ENCODE results near the gene KRTAP10-8. TPM values are rescaled to one million over a fixed set of nuclear protein-coding genes. Genes with fewer than 3 reads are reported as not detected.

The KRTAP10-8 gene, protein sequence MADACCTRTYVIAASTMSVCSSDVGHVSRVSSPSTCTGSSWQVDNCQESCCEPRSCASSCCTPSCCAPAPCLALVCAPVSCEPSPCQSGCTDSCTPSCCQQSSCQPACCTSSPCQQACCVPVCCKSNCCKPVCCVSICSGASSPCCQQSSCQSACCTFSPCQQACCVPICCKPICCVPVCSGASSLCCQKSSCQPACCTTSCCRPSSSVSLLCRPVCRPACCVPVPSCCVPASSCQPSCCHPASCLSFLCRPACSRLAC
- total RNA-seq, result not detected
- polyA plus RNA-seq, result not detected
- not detected for total RNA-seq

- H3K4me3 ChIP-seq (ENCODE audit: low read length), result no peak within 1 kb of the TSS
- peak within 1 kb of the TSS in 1 of 9 donors; percentile 47 for H3K27ac Mint-ChIP-seq
- intact Hi-C loops (cut with micrococcal nuclease), result no loop called here
- DNase-seq (no peak), ATAC-seq (no peak)
- no peaks in the 10 kb centered on the region for H3K36me3 ChIP-seq (ENCODE audit: control insufficient read depth in 2 of 3, insufficient read depth in 3 of 3, low read length in 3 of 3)
- CTCF ChIA-PET, result no interaction called here
- peaks cover 0 to 9% (median 0%) of the 10 kb centered on the region in 5 donors for H3K27me3 Mint-ChIP-seq
- peaks cover 8 to 14% (median 9%) of the 10 kb centered on the region in 5 donors for H3K36me3 Mint-ChIP-seq
- peak within 1 kb of the TSS in 1 of 10 donors; percentile 41 for H3K4me3 Mint-ChIP-seq
- H3K27me3 ChIP-seq (ENCODE audit: control insufficient read depth in 2 of 2, insufficient read depth in 2 of 2, low read length in 2 of 2), result no peaks in the 10 kb centered on the region
- peaks cover 0 to 19% (median 0%) of the 10 kb centered on the region in 3 experiments for H3K9me3 ChIP-seq (ENCODE audit: control insufficient read depth in 2 of 3, low read length in 3 of 3)
- peaks cover 8 to 34% (median 18%) of the 10 kb centered on the region in 11 donors for H3K9me3 Mint-ChIP-seq
- peaks cover 7 to 15% of the 10 kb centered on the region in 2 donors for H3K4me1 ChIP-seq (ENCODE audit: control insufficient read depth in 2 of 2, insufficient read depth in 2 of 2, low read length in 2 of 2)
- POLR2A ChIA-PET, result no interaction called here
- no peak within 1 kb of the TSS for H3K27ac ChIP-seq (ENCODE audit: low read depth, low read length)
- peaks cover 5 to 33% (median 23%) of the 10 kb centered on the region in 7 donors for H3K4me1 Mint-ChIP-seq
These were observed at the start of gene KRTAP10-8 for GRCh38 chr21:44612029-44612486. Gene KRTAP10-8 (plus strand): TSS chr21:44612079. CDS start chr21:44612101, 22 bp downstream.

DNA sequence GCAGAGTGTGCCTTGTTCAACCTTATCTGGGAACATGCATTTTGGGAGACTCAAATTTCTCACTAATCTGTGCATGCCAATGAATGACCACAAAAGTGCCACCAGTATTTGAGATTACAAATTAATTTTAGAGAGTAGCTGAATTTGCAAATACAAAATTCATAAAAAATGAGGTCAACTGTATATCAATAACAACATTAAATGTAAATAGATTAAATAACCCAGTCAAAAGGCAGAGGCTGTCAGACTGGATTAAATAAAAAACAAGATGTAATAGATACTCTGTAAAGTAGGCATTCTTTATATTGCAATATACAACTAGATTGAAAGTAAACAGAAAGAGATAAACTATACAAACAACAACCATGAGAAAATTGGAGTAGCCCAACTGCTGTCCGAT, 47.8 kb upstream of the KRTAP10-8 start:
- H3K27me3 ChIP-seq (ENCODE audit: control insufficient read depth in 2 of 2, insufficient read depth in 2 of 2, low read length in 2 of 2), result no peaks in the 10 kb centered on the region
- H3K4me3 ChIP-seq (ENCODE audit: low read length), result no peak overlapping the region
- POLR2A ChIA-PET, result no interaction called here
- H3K27ac ChIP-seq (ENCODE audit: low read depth, low read length), result no peak overlapping the region
- Mint-ChIP-seq H3K9me3 (peaks cover 7 to 49% (median 19%) of the 10 kb centered on the region in 11 donors), H3K4me3 (peak overlapping the region in 2 of 10 donors; percentile 30 to 60), H3K27ac (peak overlapping the region in 4 of 9 donors; percentile 56 to 81 (median 60)), H3K27me3 (peaks cover 0 to 29% (median 0%) of the 10 kb centered on the region in 5 donors), H3K4me1 (peaks cover 12 to 16% (median 14%) of the 10 kb centered on the region in 7 donors), H3K36me3 (peaks cover 5 to 22% (median 11%) of the 10 kb centered on the region in 5 donors)
- no peaks in the 10 kb centered on the region for H3K36me3 ChIP-seq (ENCODE audit: control insufficient read depth in 2 of 3, insufficient read depth in 3 of 3, low read length in 3 of 3)
- CTCF ChIA-PET, result interaction anchor here (0.6 kb wide), 1 partner anchor 20 kb away, joined by 3 read pairs; no protein-coding TSS in a partner anchor
- no peak for DNase-seq
- peaks cover 0 to 10% of the 10 kb centered on the region in 2 donors for H3K4me1 ChIP-seq (ENCODE audit: control insufficient read depth in 2 of 2, insufficient read depth in 2 of 2, low read length in 2 of 2)
- H3K9me3 ChIP-seq (ENCODE audit: control insufficient read depth in 2 of 3, low read length in 3 of 3), result no peaks in the 10 kb centered on the region
- intact Hi-C loops (cut with micrococcal nuclease), result no loop called here
- no peak for ATAC-seq

GRCh38 chr21:44564886-44565598, 46.8 kb upstream of the KRTAP10-8 start:
- ChIA-PET CTCF (no interaction called here), POLR2A (no interaction called here)
- H3K27me3 ChIP-seq (ENCODE audit: control insufficient read depth in 2 of 2, insufficient read depth in 2 of 2, low read length in 2 of 2), result no peaks in the 10 kb centered on the region
- H3K36me3 Mint-ChIP-seq, result peaks cover 5 to 22% (median 11%) of the 10 kb centered on the region in 5 donors
- peaks cover 12 to 16% (median 14%) of the 10 kb centered on the region in 7 donors for H3K4me1 Mint-ChIP-seq
- H3K27ac Mint-ChIP-seq, result peak overlapping the region; percentile 56 to 82 (median 69)
- no peak overlapping the region for H3K4me3 ChIP-seq (ENCODE audit: low read length)
- DNase-seq (no peak), ATAC-seq (no peak)
- H3K9me3 ChIP-seq (ENCODE audit: control insufficient read depth in 2 of 3, low read length in 3 of 3), result no peaks in the 10 kb centered on the region
- peaks cover 7 to 40% (median 18%) of the 10 kb centered on the region in 11 donors for H3K9me3 Mint-ChIP-seq
- intact Hi-C loops (cut with micrococcal nuclease), result no loop called here
- H3K36me3 ChIP-seq (ENCODE audit: control insufficient read depth in 2 of 3, insufficient read depth in 3 of 3, low read length in 3 of 3), result no peaks in the 10 kb centered on the region
- H3K4me3 Mint-ChIP-seq, result peak overlapping the region in 7 of 10 donors; percentile 3 to 66 (median 47)
- peaks cover 0 to 10% of the 10 kb centered on the region in 2 donors for H3K4me1 ChIP-seq (ENCODE audit: control insufficient read depth in 2 of 2, insufficient read depth in 2 of 2, low read length in 2 of 2)
- peaks cover 0 to 26% (median 0%) of the 10 kb centered on the region in 5 donors for H3K27me3 Mint-ChIP-seq
- H3K27ac ChIP-seq (ENCODE audit: low read depth, low read length), result no peak overlapping the region

GRCh38 chr21:44566403-44566802, 45.5 kb upstream of the KRTAP10-8 start:
- Histone ChIP-seq H3K4me1 (ENCODE audit: control insufficient read depth in 2 of 2, insufficient read depth in 2 of 2, low read length in 2 of 2) (peaks cover 0 to 10% of the 10 kb centered on the region in 2 donors), H3K27me3 (ENCODE audit: control insufficient read depth in 2 of 2, insufficient read depth in 2 of 2, low read length in 2 of 2) (no peaks in the 10 kb centered on the region), H3K9me3 (ENCODE audit: control insufficient read depth in 2 of 3, low read length in 3 of 3) (peaks cover 0 to 2% (median 0%) of the 10 kb centered on the region in 3 experiments), H3K27ac (ENCODE audit: low read depth, low read length) (no peak overlapping the region), H3K4me3 (ENCODE audit: low read length) (no peak overlapping the region), H3K36me3 (ENCODE audit: control insufficient read depth in 2 of 3, insufficient read depth in 3 of 3, low read length in 3 of 3) (no peaks in the 10 kb centered on the region)
- peaks cover 4 to 29% (median 12%) of the 10 kb centered on the region in 11 donors for H3K9me3 Mint-ChIP-seq
- no peak overlapping the region for H3K27ac Mint-ChIP-seq
- peaks cover 12 to 16% (median 14%) of the 10 kb centered on the region in 7 donors for H3K4me1 Mint-ChIP-seq
- H3K36me3 Mint-ChIP-seq, result peaks cover 1 to 16% (median 10%) of the 10 kb centered on the region in 5 donors
- POLR2A ChIA-PET, result no interaction called here
- DNase-seq (no peak), ATAC-seq (peak; percentile 27)
- intact Hi-C loops (cut with micrococcal nuclease), result no loop called here
- CTCF ChIA-PET, result no interaction called here
- H3K4me3 Mint-ChIP-seq, result no peak overlapping the region
- peaks cover 0 to 13% (median 0%) of the 10 kb centered on the region in 5 donors for H3K27me3 Mint-ChIP-seq

- Histone ChIP-seq H3K27me3 (ENCODE audit: control insufficient read depth in 2 of 2, insufficient read depth in 2 of 2, low read length in 2 of 2) (no peaks in the 10 kb centered on the region), H3K36me3 (ENCODE audit: control insufficient read depth in 2 of 3, insufficient read depth in 3 of 3, low read length in 3 of 3) (no peaks in the 10 kb centered on the region), H3K27ac (ENCODE audit: low read depth, low read length) (no peak overlapping the region), H3K9me3 (ENCODE audit: control insufficient read depth in 2 of 3, low read length in 3 of 3) (peaks cover 0 to 4% (median 0%) of the 10 kb centered on the region in 3 experiments), H3K4me1 (ENCODE audit: control insufficient read depth in 2 of 2, insufficient read depth in 2 of 2, low read length in 2 of 2) (peaks cover 0 to 10% of the 10 kb centered on the region in 2 donors), H3K4me3 (ENCODE audit: low read length) (no peak overlapping the region)
- DNase-seq (no peak), ATAC-seq (no peak)
- ChIA-PET CTCF (no interaction called here), POLR2A (no interaction called here)
- no peak overlapping the region for H3K27ac Mint-ChIP-seq
- H3K36me3 Mint-ChIP-seq, result peaks cover 2 to 14% (median 4%) of the 10 kb centered on the region in 5 donors
- peaks cover 12 to 16% (median 14%) of the 10 kb centered on the region in 7 donors for H3K4me1 Mint-ChIP-seq
- H3K27me3 Mint-ChIP-seq, result peaks cover 0 to 5% (median 0%) of the 10 kb centered on the region in 5 donors
- intact Hi-C loops (cut with micrococcal nuclease), result no loop called here
- H3K4me3 Mint-ChIP-seq, result no peak overlapping the region
- peaks cover 0 to 26% (median 5%) of the 10 kb centered on the region in 11 donors for H3K9me3 Mint-ChIP-seq
These were observed 44.3 kb upstream of the KRTAP10-8 start for GRCh38 chr21:44567481-44568171.

- Histone ChIP-seq H3K4me1 (ENCODE audit: control insufficient read depth in 2 of 2, insufficient read depth in 2 of 2, low read length in 2 of 2) (peaks cover 0 to 10% of the 10 kb centered on the region in 2 donors), H3K36me3 (ENCODE audit: control insufficient read depth in 2 of 3, insufficient read depth in 3 of 3, low read length in 3 of 3) (no peaks in the 10 kb centered on the region), H3K27ac (ENCODE audit: low read depth, low read length) (no peak overlapping the region), H3K4me3 (ENCODE audit: low read length) (no peak overlapping the region), H3K27me3 (ENCODE audit: control insufficient read depth in 2 of 2, insufficient read depth in 2 of 2, low read length in 2 of 2) (no peaks in the 10 kb centered on the region), H3K9me3 (ENCODE audit: control insufficient read depth in 2 of 3, low read length in 3 of 3) (peaks cover 0 to 4% (median 0%) of the 10 kb centered on the region in 3 experiments)
- Mint-ChIP-seq H3K4me1 (peaks cover 12 to 16% (median 14%) of the 10 kb centered on the region in 7 donors), H3K4me3 (no peak overlapping the region), H3K27me3 (peaks cover 0 to 5% (median 0%) of the 10 kb centered on the region in 5 donors), H3K36me3 (peaks cover 1 to 9% (median 3%) of the 10 kb centered on the region in 5 donors), H3K27ac (no peak overlapping the region), H3K9me3 (peaks cover 0 to 20% (median 2%) of the 10 kb centered on the region in 11 donors)
- ChIA-PET POLR2A (interaction anchor here (0.8 kb wide), 1 partner anchor 139 kb away, joined by 3 read pairs; no protein-coding TSS in a partner anchor), CTCF (no interaction called here)
- ATAC-seq, result no peak
- DNase-seq, result no peak
- intact Hi-C loops (cut with micrococcal nuclease), result no loop called here
These were observed 43.6 kb upstream of the KRTAP10-8 start for GRCh38 chr21:44568261-44568660.
